Esophagus (tissue), 2 donors: ENCODE measurements around the gene EEF1E1. TPM values are rescaled to one million over a fixed set of nuclear protein-coding genes. Genes with fewer than 3 reads are reported as not detected.

Experiments used
- H3K27ac ChIP-seq, 2 donors: one replicate each; pipeline ENCODE4 v1.5.1; 2013; ENCODE audit warnings: low read depth in 2 of 2, mild to moderate bottlenecking in 2 of 2, inconsistent platforms in 1 of 2, low read length in 1 of 2, moderate library complexity in 1 of 2
- H3K27me3 ChIP-seq, 2 donors: one replicate each; pipeline ENCODE4 v1.6.1; 2013; ENCODE audit warnings: low read length in 2 of 2, control low read depth in 1 of 2, mild to moderate bottlenecking in 1 of 2; ENCODE audit not compliant: insufficient read depth in 2 of 2, control insufficient read depth in 1 of 2
- H3K36me3 ChIP-seq, 2 donors: one replicate each; pipeline ENCODE4 v1.6.1; 2013; ENCODE audit warnings: low read length in 1 of 2; ENCODE audit not compliant: control insufficient read depth in 2 of 2, insufficient read depth in 2 of 2
- H3K4me1 ChIP-seq, 2 donors: one replicate each; pipeline ENCODE4 v1.6.1; 2013; ENCODE audit warnings: low read length in 1 of 2; ENCODE audit not compliant: control insufficient read depth in 2 of 2, insufficient read depth in 2 of 2
- H3K4me3 ChIP-seq, 2 donors: one replicate each; pipeline ENCODE4 v1.5.1; 2013; ENCODE audit warnings: low read length in 2 of 2, mild to moderate bottlenecking in 2 of 2, low read depth in 1 of 2, moderate library complexity in 1 of 2
- H3K9me3 ChIP-seq, 2 donors: one replicate each; pipeline ENCODE4 v1.6.1; 2013; ENCODE audit warnings: mild to moderate bottlenecking in 2 of 2, low read depth in 1 of 2, low read length in 1 of 2, moderate library complexity in 1 of 2; ENCODE audit not compliant: control insufficient read depth in 2 of 2, insufficient read depth in 1 of 2
- WGBS, 2 donors: extraction: QIAGEN DNeasy Blood & Tissue Kit; methylation state at CpG; one replicate each; pipeline ENCODE4 v1.1.7; 2013; 5-methylcytosine and 5-hydroxymethylcytosine counted together
- polyA plus RNA-seq, 2 donors: library from polyadenylated mRNA; stranded (reverse); fragments of 200-250 nt; gene quantifications; one replicate each; pipeline ENCODE4 v1.2.3, GENCODE V29; 2013
- donor health status: healthy with polysubstance abuse.
- donor health status: Bipolar disorder and iron deficiency.

Gene EEF1E1
- polyA plus RNA-seq, 2 donors: 12.4 to 29.6 TPM

DNA sequence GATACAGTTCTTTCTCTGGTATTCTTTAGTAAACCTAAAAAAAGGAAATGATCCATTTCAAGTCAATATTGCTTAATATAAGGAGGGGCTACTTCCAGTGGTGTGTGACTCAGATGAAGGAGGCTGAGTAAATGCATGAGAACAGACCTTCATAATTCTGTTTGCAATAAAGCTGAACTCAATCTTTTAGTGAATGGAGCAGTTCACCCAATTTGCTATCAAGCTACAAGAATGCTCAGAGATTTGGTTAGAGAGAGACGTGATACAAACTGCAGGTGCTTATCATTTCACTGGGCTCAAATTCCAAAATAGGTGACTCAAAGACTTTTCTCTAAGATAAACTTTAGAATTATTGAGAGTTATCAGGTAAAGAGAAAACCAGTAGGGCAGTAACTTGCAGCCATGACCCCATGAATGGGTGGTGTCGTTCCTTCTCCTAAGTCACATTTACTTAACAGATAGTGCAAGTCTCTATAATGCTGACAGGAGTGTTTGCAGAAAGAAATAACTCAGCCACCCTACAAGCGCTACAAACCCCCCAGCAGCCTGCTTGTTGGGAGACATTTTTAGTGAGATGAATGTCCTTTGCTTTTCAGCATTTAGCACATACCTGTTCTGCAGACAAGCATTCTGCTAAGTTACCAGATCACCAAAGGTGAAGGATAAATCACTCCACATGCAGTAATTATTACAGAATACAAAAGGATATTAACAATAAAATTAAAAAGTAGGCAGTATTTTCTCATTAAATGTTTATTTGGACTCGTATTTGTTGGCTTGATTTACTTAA lies 21.8 kb downstream of the EEF1E1 start:
- Histone ChIP-seq H3K4me1 (no peaks in the 10 kb centered on the region), H3K27ac (no peak overlapping the region)

DNA sequence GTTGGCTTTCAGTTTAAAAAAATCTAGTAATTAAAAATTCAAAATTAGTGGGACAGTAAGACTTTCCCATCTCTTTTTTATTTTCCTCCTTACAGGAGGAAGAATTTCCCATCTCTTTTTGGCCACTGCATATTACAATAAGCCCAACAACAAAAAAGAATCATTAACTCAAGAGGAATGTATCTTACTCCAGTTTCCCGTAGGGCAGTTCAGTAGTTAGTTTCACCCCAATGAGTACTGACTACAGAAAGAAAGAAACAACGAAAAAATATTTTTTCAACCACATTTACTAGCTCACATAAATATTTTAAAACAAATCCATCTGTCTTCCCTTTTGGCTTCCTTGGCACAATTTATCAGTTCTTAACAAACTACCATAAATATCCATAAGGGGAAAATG lies 23.2 kb downstream of the EEF1E1 start:
- Histone ChIP-seq H3K4me1 (no peaks in the 10 kb centered on the region), H3K27ac (no peak overlapping the region), H3K27me3 (no peaks in the 10 kb centered on the region), H3K36me3 (no peaks in the 10 kb centered on the region), H3K4me3 (no peak overlapping the region), H3K9me3 (no peaks in the 10 kb centered on the region)
- WGBS, 2 donors: 81 to 91% methylated on average over 2 of the region's 2 CpGs

More for the DNA sequence above, 21.8 kb downstream of the EEF1E1 start:
- H3K27me3 ChIP-seq: no peaks in the 10 kb centered on the region
- H3K36me3 ChIP-seq: no peaks in the 10 kb centered on the region
- no peak overlapping the region for H3K4me3 ChIP-seq
- 66 to 90% methylated on average over 4 of the region's 4 CpGs for WGBS, 2 donors
- H3K9me3 ChIP-seq: no peaks in the 10 kb centered on the region

DNA sequence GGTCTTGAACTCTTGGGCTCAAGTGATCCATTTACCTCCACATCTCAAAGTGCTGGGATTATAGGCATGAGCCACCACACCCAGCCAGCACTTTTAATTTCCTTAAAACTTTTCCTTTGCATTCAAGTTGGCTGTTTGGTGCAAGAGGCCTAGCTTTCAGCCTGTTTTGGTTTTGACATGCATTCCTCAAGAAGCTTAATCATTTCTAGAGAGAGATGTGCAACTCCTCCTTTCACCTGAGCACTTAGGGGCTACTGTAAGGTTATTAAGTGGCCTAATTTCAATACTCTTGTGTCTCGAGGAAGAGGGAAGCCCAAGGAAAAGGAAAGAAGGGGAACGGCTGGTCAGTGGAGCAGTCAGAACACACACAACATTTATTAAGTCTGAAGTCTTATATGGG lies 24.4 kb downstream of the EEF1E1 start:
- 81 to 90% methylated on average over 2 of the region's 2 CpGs for WGBS, 2 donors
- no peak overlapping the region for H3K27ac ChIP-seq
- no peaks in the 10 kb centered on the region for H3K9me3 ChIP-seq
- no peak overlapping the region for H3K4me3 ChIP-seq
- H3K27me3 ChIP-seq: no peaks in the 10 kb centered on the region
- H3K4me1 ChIP-seq: no peaks in the 10 kb centered on the region
- H3K36me3 ChIP-seq: no peaks in the 10 kb centered on the region

DNA sequence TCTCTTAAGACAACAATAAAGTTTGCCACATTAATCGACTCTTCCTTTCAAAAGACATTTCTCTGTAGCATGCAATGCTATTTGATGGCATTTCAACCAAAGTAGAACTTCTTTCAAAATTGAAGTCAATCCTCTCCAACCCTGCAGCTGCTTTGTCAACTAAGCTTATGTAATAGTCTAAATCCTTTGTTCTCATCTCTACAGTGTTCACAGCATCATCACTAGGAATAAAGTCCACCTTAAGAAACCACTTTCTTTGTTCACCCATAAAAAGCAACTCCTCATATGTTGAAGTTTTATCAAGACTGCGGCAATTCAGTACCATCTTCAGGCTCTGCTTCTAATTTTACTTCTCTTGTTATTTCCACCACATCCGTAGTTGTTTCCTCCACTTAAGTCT lies 26.6 kb downstream of the EEF1E1 start:
- WGBS, 2 donors: 84 to 87% methylated on average over 3 of the region's 3 CpGs
- H3K27ac ChIP-seq: no peak overlapping the region
- no peaks in the 10 kb centered on the region for H3K27me3 ChIP-seq
- H3K4me3 ChIP-seq: no peak overlapping the region
- H3K36me3 ChIP-seq: no peaks in the 10 kb centered on the region
- no peaks in the 10 kb centered on the region for H3K9me3 ChIP-seq
- no peaks in the 10 kb centered on the region for H3K4me1 ChIP-seq

DNA sequence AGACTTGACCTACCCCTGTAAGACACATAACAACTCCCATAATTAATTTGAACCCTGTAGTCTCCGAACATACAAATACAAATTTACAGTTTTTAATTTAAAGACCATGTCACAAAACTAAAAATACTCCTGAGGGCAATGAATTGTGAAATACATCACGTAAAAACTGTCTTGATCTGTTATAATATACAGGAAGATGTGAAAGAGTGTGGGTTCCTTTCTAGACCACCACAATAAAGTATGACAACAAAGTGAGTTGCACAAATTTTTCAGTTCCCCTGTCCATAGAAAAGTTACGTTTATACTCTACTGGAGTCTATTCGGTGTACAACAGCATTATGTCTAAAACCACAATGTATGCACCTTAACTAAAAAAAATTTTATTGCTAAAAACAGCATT lies 27.2 kb downstream of the EEF1E1 start:
- H3K4me3 ChIP-seq: no peak overlapping the region
- 86 to 88% methylated on average over 4 of the region's 4 CpGs for WGBS, 2 donors
- no peaks in the 10 kb centered on the region for H3K9me3 ChIP-seq
- H3K4me1 ChIP-seq: no peaks in the 10 kb centered on the region
- H3K27ac ChIP-seq: no peak overlapping the region
- no peaks in the 10 kb centered on the region for H3K27me3 ChIP-seq
- H3K36me3 ChIP-seq: no peaks in the 10 kb centered on the region

DNA sequence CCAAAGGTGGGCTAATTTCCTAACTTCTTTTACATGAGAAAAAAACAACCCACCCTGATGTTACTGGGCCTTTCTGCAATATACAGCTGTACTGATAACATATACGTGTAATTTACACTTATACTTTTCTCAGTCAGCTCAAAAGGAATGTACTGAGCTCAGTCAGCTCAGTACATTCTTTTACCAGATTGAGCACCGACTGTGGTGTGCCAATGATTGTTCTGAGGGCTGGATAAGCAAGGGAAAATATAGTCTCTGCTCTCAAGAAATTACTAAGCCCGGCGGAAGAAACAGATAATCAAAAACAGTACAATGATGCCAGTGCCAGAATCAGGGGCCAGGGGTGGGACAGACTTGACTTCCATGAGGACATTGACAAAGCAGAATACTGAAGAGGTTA lies 28.1 kb downstream of the EEF1E1 start:
- WGBS, 2 donors: 79 to 80% methylated on average over 4 of the region's 4 CpGs
- Histone ChIP-seq H3K4me3 (no peak overlapping the region), H3K36me3 (no peaks in the 10 kb centered on the region), H3K4me1 (no peaks in the 10 kb centered on the region), H3K9me3 (no peaks in the 10 kb centered on the region), H3K27ac (no peak overlapping the region), H3K27me3 (no peaks in the 10 kb centered on the region)

DNA sequence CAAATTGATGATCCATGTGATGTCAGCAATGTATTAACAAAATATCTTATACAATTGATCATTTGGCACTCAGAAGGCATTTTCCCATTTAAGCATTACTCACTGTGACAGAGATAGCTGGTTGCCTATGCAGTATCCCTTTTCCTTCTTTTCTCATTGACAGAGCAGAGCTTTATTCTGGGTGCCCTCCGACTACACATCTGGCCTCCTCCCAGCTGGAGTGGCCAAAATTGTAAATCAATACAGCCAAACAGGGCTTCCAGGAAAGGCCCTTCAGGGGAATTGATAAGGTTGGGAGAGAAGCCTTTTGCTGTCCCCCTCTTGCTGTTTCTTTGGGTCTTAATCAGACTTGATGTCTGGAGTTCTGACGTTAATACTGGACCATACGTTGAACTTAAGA lies 28.6 kb downstream of the EEF1E1 start:
- H3K27me3 ChIP-seq: no peaks in the 10 kb centered on the region

DNA sequence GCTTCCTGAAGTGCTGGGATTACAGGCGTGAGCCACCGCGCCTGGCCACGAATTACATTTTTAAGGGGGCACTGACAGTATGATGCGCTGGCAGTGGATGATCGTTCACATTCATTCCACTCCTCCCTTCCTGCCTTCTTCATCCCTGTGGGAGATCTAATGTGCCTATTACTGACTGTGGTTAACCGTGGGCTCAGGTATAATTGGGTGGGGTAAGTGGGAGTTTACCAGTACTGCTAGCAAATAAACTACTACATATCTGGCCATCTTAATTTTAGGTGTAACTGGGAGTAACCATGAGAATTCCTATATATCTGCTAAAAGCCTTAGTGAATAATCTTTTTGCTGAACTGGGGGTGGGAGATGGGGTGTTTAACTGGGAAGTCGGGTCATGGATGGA lies 31.6 kb downstream of the EEF1E1 start:
- 91% methylated on average over 8 of the region's 8 CpGs for WGBS, 2 donors
- H3K9me3 ChIP-seq: no peaks in the 10 kb centered on the region
- no peak overlapping the region for H3K27ac ChIP-seq
- no peak overlapping the region for H3K4me3 ChIP-seq
- H3K27me3 ChIP-seq: no peaks in the 10 kb centered on the region
- H3K36me3 ChIP-seq: no peaks in the 10 kb centered on the region
- H3K4me1 ChIP-seq: no peaks in the 10 kb centered on the region

More for the DNA sequence above, 28.6 kb downstream of the EEF1E1 start:
- H3K4me3 ChIP-seq: no peak overlapping the region
- WGBS, 2 donors: 53 to 86% methylated on average over 3 of the region's 3 CpGs
- no peaks in the 10 kb centered on the region for H3K4me1 ChIP-seq
- H3K36me3 ChIP-seq: no peaks in the 10 kb centered on the region
- no peak overlapping the region for H3K27ac ChIP-seq
- H3K9me3 ChIP-seq: no peaks in the 10 kb centered on the region

DNA sequence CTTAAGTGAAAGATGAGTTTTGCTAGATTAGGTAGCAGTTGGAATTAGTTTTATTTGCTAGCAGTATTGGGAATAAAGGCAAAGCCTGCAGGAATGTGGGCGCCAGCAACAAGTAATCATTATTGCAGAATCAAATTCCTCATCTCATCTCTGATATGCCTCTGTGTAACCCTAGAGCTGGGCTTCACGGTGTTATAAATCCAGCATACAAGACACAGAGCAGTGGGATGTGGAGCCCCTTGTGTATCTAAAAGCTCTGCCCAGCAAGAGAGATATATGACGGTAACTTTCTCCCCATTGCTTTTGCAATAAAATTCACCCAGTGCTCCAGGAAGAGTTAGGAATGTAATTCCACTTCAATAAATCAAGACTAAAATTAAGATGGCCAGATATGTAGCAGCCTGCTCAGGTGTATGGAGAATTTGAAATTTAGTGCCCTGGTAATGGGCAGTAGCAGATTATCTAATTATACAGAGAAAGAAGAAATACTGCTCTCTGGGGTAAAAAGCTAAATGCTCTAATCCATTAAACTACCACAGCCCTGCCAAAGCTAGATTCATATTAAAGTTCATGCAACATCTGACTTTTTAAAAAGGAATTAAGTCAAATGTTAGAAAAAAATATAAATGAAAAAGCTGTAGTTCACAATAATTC lies 32.6 kb downstream of the EEF1E1 start:
- Histone ChIP-seq H3K27me3 (no peaks in the 10 kb centered on the region), H3K4me1 (no peaks in the 10 kb centered on the region), H3K27ac (no peak overlapping the region), H3K9me3 (no peaks in the 10 kb centered on the region), H3K36me3 (no peaks in the 10 kb centered on the region), H3K4me3 (no peak overlapping the region)
- WGBS, 2 donors: 81 to 82% methylated on average over 3 of the region's 3 CpGs

DNA sequence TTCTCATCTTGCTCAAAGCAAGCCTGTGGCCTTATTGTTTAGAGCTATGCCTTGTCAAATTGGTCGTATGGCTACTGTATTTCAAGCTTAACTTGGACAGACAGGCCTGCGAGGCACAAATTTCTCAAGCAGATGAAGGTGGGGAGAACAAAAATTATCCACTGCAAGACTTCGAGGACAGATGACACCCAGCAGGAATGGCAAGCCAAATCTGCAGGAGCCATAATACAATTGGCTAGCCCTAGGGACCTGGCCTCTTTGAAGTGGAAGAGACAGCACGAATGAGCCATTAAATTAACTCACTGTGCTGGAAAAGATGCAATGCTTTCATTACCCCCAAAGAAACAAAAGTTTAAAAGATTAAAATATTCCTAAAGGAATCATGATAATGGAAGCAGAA lies 33.2 kb downstream of the EEF1E1 start:
- Histone ChIP-seq H3K9me3 (no peaks in the 10 kb centered on the region), H3K4me1 (no peaks in the 10 kb centered on the region), H3K36me3 (no peaks in the 10 kb centered on the region), H3K27me3 (no peaks in the 10 kb centered on the region), H3K27ac (no peak overlapping the region), H3K4me3 (no peak overlapping the region)
- 69 to 80% methylated on average over 4 of the region's 4 CpGs for WGBS, 2 donors
